H1 (cell line): Measurements from ENCODE around the gene UBE3B. TPM values are rescaled to one million over a fixed set of nuclear protein-coding genes. Genes with fewer than 3 reads are reported as not detected.

ENCODE experiments used
- CTCF ChIA-PET: fragments of 300-600 bp; sonication (Branson Sonifier 250); formaldehyde crosslinking; loops from one replicate; lab custom pipeline; 2021; ENCODE audit not compliant: partially characterized antibody; lab: Charles Lee
- POLR2A ChIA-PET: fragments of 300-600 bp; sonication (Branson Sonifier 250); formaldehyde crosslinking; loops from one replicate; lab custom pipeline; 2021; ENCODE audit warnings: inconsistent platforms; ENCODE audit not compliant: partially characterized antibody; lab: Charles Lee
- DNase-seq, 2 experiments: peaks; one replicate each; pipeline versions ENCODE4 v3.0.0 to v3.0.0-alpha.2; 2010 to 2022; ENCODE audit warnings: low spot score in 2 of 2, low read depth in 1 of 2, mixed read lengths in 1 of 2
- FAIRE-seq: peaks from 2 replicates; lab custom pipeline; 2011; peaks lifted over from hg19 to GRCh38; lab: Jason Lieb, UNC
- H2AFZ ChIP-seq: 2 replicates; pipeline ENCODE4 v1.8.1; 2012; ENCODE audit warnings: low read length, inconsistent platforms
- H2AK5ac ChIP-seq: 2 replicates; pipeline ENCODE4 v1.6.1; 2013; ENCODE audit warnings: low read depth, low read length
- H2BK120ac ChIP-seq: replicated peaks from 2 replicates; pipeline ENCODE3; 2013; ENCODE audit warnings: low read depth, low read length, inconsistent platforms
- H2BK12ac ChIP-seq: 2 replicates; pipeline ENCODE4 v1.6.1; 2013; ENCODE audit warnings: low read depth, low read length
- H2BK15ac ChIP-seq: 2 replicates; pipeline ENCODE4 v1.6.1; 2013; ENCODE audit warnings: low read length
- H2BK20ac ChIP-seq: 2 replicates; pipeline ENCODE4 v1.6.1; 2013; ENCODE audit warnings: low read length
- H2BK5ac ChIP-seq: 2 replicates; pipeline ENCODE4 v1.6.1; 2013; ENCODE audit warnings: low read depth, low read length
- H3K14ac ChIP-seq: 2 replicates; pipeline ENCODE4 v1.6.1; 2013; ENCODE audit warnings: inconsistent platforms; ENCODE audit not compliant: insufficient read length
- H3K18ac ChIP-seq: 2 replicates; pipeline ENCODE4 v1.6.1; 2013; ENCODE audit warnings: low read length; ENCODE audit errors: extremely low read depth
- H3K23ac ChIP-seq: 2 replicates; pipeline ENCODE4 v1.6.1; 2013; ENCODE audit warnings: inconsistent platforms; ENCODE audit not compliant: insufficient read length
- H3K23me2 ChIP-seq: 2 replicates; pipeline ENCODE4 v1.6.1; 2013; ENCODE audit warnings: low read depth, low read length
- H3K27ac ChIP-seq: 2 replicates; pipeline ENCODE4 v1.6.1; 2011; ENCODE audit warnings: low read depth, low read length, inconsistent platforms
- H3K27me3 ChIP-seq, 4 experiments: replicated peaks in 1 of 4; 1 replicate in 1 of 4; 2 replicates in 3 of 4; pipeline versions ENCODE4 v1.6.1 to v1.8.1; 2011 to 2013; ENCODE audit warnings: low read length in 3 of 4, mild to moderate bottlenecking in 3 of 4, inconsistent platforms in 2 of 4, mixed read lengths in 2 of 4, moderate library complexity in 1 of 4; ENCODE audit not compliant: control insufficient read depth in 3 of 4, insufficient read depth in 3 of 4; ENCODE audit errors: extremely low read depth in 1 of 4
- H3K36me3 ChIP-seq, 4 experiments: 2 replicates each; pipeline versions ENCODE4 v1.6.1 to v1.8.1; 2011 to 2013; ENCODE audit warnings: mild to moderate bottlenecking in 4 of 4, low read length in 3 of 4, moderate library complexity in 2 of 4, control low read depth in 1 of 4, inconsistent platforms in 1 of 4; ENCODE audit not compliant: insufficient read depth in 4 of 4, control insufficient read depth in 2 of 4
- H3K4ac ChIP-seq: replicated peaks from 2 replicates; pipeline ENCODE3; 2013; ENCODE audit warnings: low read length, low read depth, mixed read lengths, inconsistent platforms; ENCODE audit not compliant: insufficient read length
- H3K4me1 ChIP-seq, 4 experiments: replicated peaks in 1 of 4; 1 replicate in 1 of 4; 2 replicates in 3 of 4; pipeline versions ENCODE4 v1.6.1 to v1.8.1; 2011 to 2013; ENCODE audit warnings: low read length in 3 of 4, inconsistent platforms in 2 of 4, mixed read lengths in 1 of 4; ENCODE audit not compliant: insufficient read depth in 4 of 4, control insufficient read depth in 3 of 4
- H3K4me2 ChIP-seq, 2 experiments: 2 replicates each; pipeline versions ENCODE4 v1.6.1 to v1.8.1; 2011 to 2013; ENCODE audit warnings: low read depth in 2 of 2, low read length in 2 of 2, control low read depth in 1 of 2, inconsistent platforms in 1 of 2, mild to moderate bottlenecking in 1 of 2; ENCODE audit not compliant: insufficient read depth in 1 of 2
- H3K4me3 ChIP-seq, 4 experiments: fragments of 200-600, 300-600 bp in 1 of 4; sonication (generic), shearing (Covaris generic), sonication (Bioruptor Twin) in 1 of 4; 2 replicates each; pipeline versions ENCODE4 v1.5.1 to v1.8.1; 2011 to 2016; ENCODE audit warnings: low read length in 4 of 4, low read depth in 3 of 4, control low read depth in 2 of 4, inconsistent platforms in 2 of 4, mild to moderate bottlenecking in 2 of 4, mixed read lengths in 1 of 4, moderate library complexity in 1 of 4; ENCODE audit not compliant: insufficient read depth in 2 of 4; ENCODE audit errors: extremely low read depth in 1 of 4
- H3K56ac ChIP-seq: replicated peaks from 2 replicates; pipeline ENCODE3; 2013; ENCODE audit warnings: low read depth, mild to moderate bottlenecking, mixed read lengths, low read length, inconsistent platforms; ENCODE audit not compliant: insufficient read length
- H3K79me1 ChIP-seq: 2 replicates; pipeline ENCODE4 v1.6.1; 2013; ENCODE audit warnings: low read depth, low read length, control low read depth
- H3K79me2 ChIP-seq, 2 experiments: 2 replicates each; pipeline versions ENCODE4 v1.6.1 to v1.8.1; 2012 to 2013; ENCODE audit warnings: low read length in 2 of 2, mild to moderate bottlenecking in 2 of 2, inconsistent platforms in 1 of 2; ENCODE audit not compliant: insufficient read depth in 2 of 2, control insufficient read depth in 1 of 2
- H3K9ac ChIP-seq, 4 experiments: replicated peaks in 1 of 4; 1 replicate in 1 of 4; 2 replicates in 3 of 4; pipeline versions ENCODE4 v1.6.1 to v1.8.1; 2011 to 2013; ENCODE audit warnings: low read depth in 3 of 4, low read length in 3 of 4, control low read depth in 2 of 4, mild to moderate bottlenecking in 2 of 4, moderate library complexity in 2 of 4, inconsistent platforms in 1 of 4; ENCODE audit errors: extremely low read depth in 1 of 4
- H3K9me3 ChIP-seq, 2 experiments: 2 replicates each; pipeline versions ENCODE4 v1.6.1 to v1.8.1; 2012 to 2013; ENCODE audit warnings: mild to moderate bottlenecking in 2 of 2, moderate library complexity in 2 of 2, control low read depth in 1 of 2, inconsistent platforms in 1 of 2, low read depth in 1 of 2, low read length in 1 of 2, mixed read lengths in 1 of 2; ENCODE audit not compliant: insufficient read depth in 2 of 2
- H4K20me1 ChIP-seq, 2 experiments: replicated peaks in 1 of 2; 2 replicates each; pipeline versions ENCODE3 to v1.8.1; 2011 to 2013; ENCODE audit warnings: inconsistent platforms in 2 of 2, low read length in 2 of 2, mild to moderate bottlenecking in 1 of 2; ENCODE audit not compliant: insufficient read depth in 2 of 2, control insufficient read depth in 1 of 2
- H4K5ac ChIP-seq: 2 replicates; pipeline ENCODE4 v1.6.1; 2013; ENCODE audit warnings: low read length, low read depth, mixed read lengths, inconsistent platforms; ENCODE audit not compliant: insufficient read length
- H4K8ac ChIP-seq: 2 replicates; pipeline ENCODE4 v1.8.0; 2013; ENCODE audit warnings: mild to moderate bottlenecking, moderate library complexity, low read length, inconsistent platforms; ENCODE audit not compliant: insufficient read depth; ENCODE audit errors: extremely low read depth
- H4K91ac ChIP-seq: replicated peaks from 2 replicates; pipeline ENCODE3; 2013; ENCODE audit warnings: low read length, mixed read lengths, inconsistent platforms; ENCODE audit not compliant: insufficient read length
- BACH1 ChIP-seq: IDR thresholded peaks from 2 replicates; pipeline ENCODE4 v1.6.1; 2012; ENCODE audit warnings: low read length, improper control_type of control experiment
- CEBPB ChIP-seq: IDR thresholded peaks from 2 replicates; pipeline ENCODE4 v1.6.1; 2012; ENCODE audit warnings: low read depth, low read length
- FOSL1 ChIP-seq: IDR thresholded peaks from 2 replicates; pipeline ENCODE4 v1.6.1; 2011; ENCODE audit warnings: mild to moderate bottlenecking, low read depth, low read length, moderate library complexity; ENCODE audit not compliant: insufficient read depth
- GABPA ChIP-seq: IDR thresholded peaks from 2 replicates; pipeline ENCODE4 v1.6.1; 2011; ENCODE audit warnings: mild to moderate bottlenecking, low read length, moderate library complexity, borderline replicate concordance; ENCODE audit not compliant: insufficient read depth
- JUND ChIP-seq: IDR thresholded peaks from 2 replicates; pipeline ENCODE4 v1.6.1; 2011; ENCODE audit warnings: mild to moderate bottlenecking, improper control_type of control experiment, low read length
- MAFK ChIP-seq: IDR thresholded peaks from 2 replicates; pipeline ENCODE4 v1.6.1; 2012; ENCODE audit warnings: low read depth, mild to moderate bottlenecking, improper control_type of control experiment, low read length
- NRF1 ChIP-seq: IDR thresholded peaks from 2 replicates; pipeline ENCODE4 v1.6.1; 2011; ENCODE audit warnings: mild to moderate bottlenecking, low read depth, low read length, improper control_type of control experiment
- POLR2A ChIP-seq, 2 experiments: IDR thresholded peaks; 1 replicate in 1 of 2; 2 replicates in 1 of 2; pipeline ENCODE4 v1.6.1; 2011; ENCODE audit warnings: low read depth in 2 of 2, low read length in 2 of 2, mild to moderate bottlenecking in 2 of 2; ENCODE audit errors: control extremely low read depth in 1 of 2
- RAD21 ChIP-seq, 2 experiments: IDR thresholded peaks in 1 of 2; conservative IDR thresholded peaks in 1 of 2; 2 replicates each; pipeline ENCODE4 v1.6.1; 2011; ENCODE audit warnings: low read depth in 2 of 2, low read length in 2 of 2, improper control_type of control experiment in 1 of 2, inconsistent platforms in 1 of 2, mild to moderate bottlenecking in 1 of 2, moderate library complexity in 1 of 2
- SP1 ChIP-seq: IDR thresholded peaks from 2 replicates; pipeline ENCODE4 v1.6.1; 2011; ENCODE audit warnings: low read depth, low read length
- SP4 ChIP-seq: IDR thresholded peaks from 2 replicates; pipeline ENCODE4 v1.6.1; 2012; ENCODE audit warnings: low read length, inconsistent platforms
- TAF1 ChIP-seq: IDR thresholded peaks from 2 replicates; pipeline ENCODE4 v1.6.1; 2011; ENCODE audit warnings: mild to moderate bottlenecking, low read depth, low read length
- TEAD4 ChIP-seq: IDR thresholded peaks from 2 replicates; pipeline ENCODE4 v1.6.1; 2012; ENCODE audit warnings: low read depth, low read length, inconsistent platforms, mixed read lengths
- WGBS, 2 experiments: shearing (Covaris generic) in 1 of 2; methylation state at CpG; one replicate each; pipeline versions ENCODE4 v1.1.6 to v1.1.7; 2013 to 2015; ENCODE audit warnings: low lambda C conversion rate in 2 of 2, mixed read lengths in 2 of 2, inconsistent platforms in 1 of 2, low coverage in 1 of 2, missing lambda C conversion rate in 1 of 2; ENCODE audit not compliant: insufficient replicate concordance in 2 of 2, insufficient coverage in 1 of 2, insufficient read length in 1 of 2; ENCODE audit errors: extremely low coverage in 1 of 2, missing lambda C conversion rate in 1 of 2; 5-methylcytosine and 5-hydroxymethylcytosine counted together
- polyA plus RNA-seq, 7 experiments: library from polyadenylated mRNA; depleted of rRNA in 3 of 7; stranded (reverse) in 5 of 7; unstranded in 2 of 7; fragments of >200 nt in 5 of 7; fragments of 200-250 nt in 2 of 7; gene quantifications; 1 replicate in 5 of 7; 2 replicates in 1 of 7; 4 replicates in 1 of 7; pipeline versions ENCODE4 v1.2.1 to v1.2.3, GENCODE V29; 2011 to 2013; ENCODE audit warnings: missing spikeins in 2 of 7, mixed read lengths in 2 of 7
- total RNA-seq: library from RNA; stranded (reverse); fragmentation: NEBNext Ultra II Directional; extraction: Animal tissue kit (Norgen Biotek cat#: 25700); gene quantifications from 2 replicates; pipeline ENCODE4 v1.2.1, GENCODE V29; 2021

UBE3B gene
- total and polyA plus RNA-seq, 2 of the 8 experiments (the other 6 are each of a cell fraction or from before 2014, with no cell fraction given): 14.0 to 21.1 TPM

- Histone ChIP-seq H3K14ac (no peak overlapping the region), H2BK12ac (0 out of 2 replicates have a peak overlapping the region, but pooled peaks have one; percentile 52), H4K20me1 (no peaks in the 10 kb centered on the region), H3K27ac (no peak overlapping the region), H4K5ac (no peak overlapping the region), H3K4me3 (no peak overlapping the region), H3K4me1 (no peaks in the 10 kb centered on the region), H2BK5ac (no peak overlapping the region), H2AFZ (no peak overlapping the region), H2BK120ac (no peak overlapping the region), H3K36me3 (no peaks in the 10 kb centered on the region; a peak in 1 of 8 replicates), H3K56ac (peak overlapping the region; percentile 19), H2BK15ac (no peak overlapping the region), H3K4me2 (no peak overlapping the region), H3K79me1 (no peaks in the 10 kb centered on the region), H3K27me3 (no peaks in the 10 kb centered on the region), H3K23ac (no peak overlapping the region), H4K8ac (no peak overlapping the region), H2AK5ac (no peak overlapping the region), H3K9ac (no peak overlapping the region), H3K23me2 (no peaks in the 10 kb centered on the region), H3K79me2 (no peaks in the 10 kb centered on the region), H4K91ac (no peak overlapping the region), H2BK20ac (no peak overlapping the region), H3K18ac (no peak overlapping the region), H3K9me3 (no peaks in the 10 kb centered on the region), H3K4ac (no peak overlapping the region)
- no peak for DNase-seq
- CTCF ChIA-PET: interaction anchor here (0.8 to 5.7 kb wide), 12 partner anchors 9 to 234 kb away, joined by 3 to 47 read pairs (median 3); no protein-coding TSS in a partner anchor
- FAIRE-seq: no peak
- POLR2A ChIA-PET: interaction anchor here (1.1 to 2.8 kb wide), 2 partner anchors 11 to 16 kb away, joined by 4 to 7 read pairs; no protein-coding TSS in a partner anchor
- WGBS, 2 experiments: 94% methylated on average over 16 of the region's 16 CpGs; no CpG with 5 or more reads in 1 of the 2 experiments
- TF ChIP-seq TAF1: no peak
- no peak for TF ChIP-seq TEAD4
- no peak for TF ChIP-seq CEBPB
- TF ChIP-seq POLR2A (IDR thresholded peaks at IDR 0.05; ENCODE audit: control extremely low read depth in 1 of 2, low read depth in 2 of 2, low read length in 2 of 2): no peak
- TF ChIP-seq GABPA: no peak
- TF ChIP-seq FOSL1: no peak
- no peak for TF ChIP-seq SP4
- no peak for TF ChIP-seq MAFK
- no peak for TF ChIP-seq SP1
- no peak for TF ChIP-seq NRF1
- no peak for TF ChIP-seq BACH1
- TF ChIP-seq RAD21 (IDR thresholded peaks at IDR 0.05 in 1 of 2, conservative IDR thresholded peaks at IDR 0.05 in 1 of 2; ENCODE audit: low read depth in 2 of 2, low read length in 2 of 2): no peak
- no peak for TF ChIP-seq JUND
These were observed 63.3 kb downstream of the UBE3B start for GRCh38 chr12:109540526-109541412.
